Measurements from ENCODE around the gene KSR1.

DNA sequence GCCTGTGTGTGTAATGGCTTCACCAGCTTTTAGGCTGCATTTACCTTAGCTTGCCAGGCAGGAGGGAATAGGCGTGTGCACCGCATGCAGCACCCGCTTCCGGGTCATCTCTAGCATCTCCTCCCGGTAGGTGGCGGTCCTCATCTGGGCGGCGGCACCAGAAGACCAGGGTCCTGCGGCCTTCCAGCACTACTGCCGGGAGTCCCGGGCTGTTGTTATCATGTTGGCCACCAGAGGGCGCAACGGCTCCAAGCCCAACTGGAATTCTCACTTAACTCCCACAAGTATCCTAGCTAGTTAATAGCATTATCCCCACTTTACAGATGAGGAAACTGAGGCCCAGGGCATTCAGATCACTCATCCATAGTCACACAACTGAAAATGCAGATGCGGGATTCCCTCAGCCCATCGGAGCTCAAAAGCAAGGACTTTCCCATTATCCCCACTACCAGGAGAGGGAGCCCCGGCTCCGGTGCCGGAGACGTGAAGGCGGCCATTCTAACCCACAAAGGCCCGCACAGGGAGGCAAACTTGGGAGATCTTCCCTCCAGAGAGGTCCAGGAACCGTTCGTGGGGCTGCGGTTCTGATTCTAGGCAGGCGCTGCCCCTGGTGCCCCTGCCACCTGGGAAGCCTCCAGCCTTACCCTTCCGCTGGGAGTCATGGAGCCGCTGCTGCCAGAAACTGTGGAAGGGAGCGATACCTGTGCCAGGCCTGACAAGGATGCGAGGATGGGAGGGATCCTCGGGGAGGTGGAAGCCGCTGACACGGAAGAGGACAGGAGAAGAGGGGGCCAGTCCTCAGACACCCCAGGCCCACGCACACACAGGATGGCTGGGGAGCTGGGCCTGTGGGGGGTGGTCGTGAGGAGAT is 198.6 kb downstream of the KSR1 start:
- TF ChIP-seq, protein P1, sequence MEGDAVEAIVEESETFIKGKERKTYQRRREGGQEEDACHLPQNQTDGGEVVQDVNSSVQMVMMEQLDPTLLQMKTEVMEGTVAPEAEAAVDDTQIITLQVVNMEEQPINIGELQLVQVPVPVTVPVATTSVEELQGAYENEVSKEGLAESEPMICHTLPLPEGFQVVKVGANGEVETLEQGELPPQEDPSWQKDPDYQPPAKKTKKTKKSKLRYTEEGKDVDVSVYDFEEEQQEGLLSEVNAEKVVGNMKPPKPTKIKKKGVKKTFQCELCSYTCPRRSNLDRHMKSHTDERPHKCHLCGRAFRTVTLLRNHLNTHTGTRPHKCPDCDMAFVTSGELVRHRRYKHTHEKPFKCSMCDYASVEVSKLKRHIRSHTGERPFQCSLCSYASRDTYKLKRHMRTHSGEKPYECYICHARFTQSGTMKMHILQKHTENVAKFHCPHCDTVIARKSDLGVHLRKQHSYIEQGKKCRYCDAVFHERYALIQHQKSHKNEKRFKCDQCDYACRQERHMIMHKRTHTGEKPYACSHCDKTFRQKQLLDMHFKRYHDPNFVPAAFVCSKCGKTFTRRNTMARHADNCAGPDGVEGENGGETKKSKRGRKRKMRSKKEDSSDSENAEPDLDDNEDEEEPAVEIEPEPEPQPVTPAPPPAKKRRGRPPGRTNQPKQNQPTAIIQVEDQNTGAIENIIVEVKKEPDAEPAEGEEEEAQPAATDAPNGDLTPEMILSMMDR (conservative IDR thresholded peaks at IDR 0.05): peak; percentile 96
- TF ChIP-seq EZH2 (IDR thresholded peaks at IDR 0.05; ENCODE audit: low read depth): no peak
